ENCODE results near the gene SERPINA3. TPM values are rescaled to one million over a fixed set of nuclear protein-coding genes. Genes with fewer than 3 reads are reported as not detected.

SERPINA3 gene
- total RNA-seq, 1 donor from 2014 or later = 33.9 TPM

DNA sequence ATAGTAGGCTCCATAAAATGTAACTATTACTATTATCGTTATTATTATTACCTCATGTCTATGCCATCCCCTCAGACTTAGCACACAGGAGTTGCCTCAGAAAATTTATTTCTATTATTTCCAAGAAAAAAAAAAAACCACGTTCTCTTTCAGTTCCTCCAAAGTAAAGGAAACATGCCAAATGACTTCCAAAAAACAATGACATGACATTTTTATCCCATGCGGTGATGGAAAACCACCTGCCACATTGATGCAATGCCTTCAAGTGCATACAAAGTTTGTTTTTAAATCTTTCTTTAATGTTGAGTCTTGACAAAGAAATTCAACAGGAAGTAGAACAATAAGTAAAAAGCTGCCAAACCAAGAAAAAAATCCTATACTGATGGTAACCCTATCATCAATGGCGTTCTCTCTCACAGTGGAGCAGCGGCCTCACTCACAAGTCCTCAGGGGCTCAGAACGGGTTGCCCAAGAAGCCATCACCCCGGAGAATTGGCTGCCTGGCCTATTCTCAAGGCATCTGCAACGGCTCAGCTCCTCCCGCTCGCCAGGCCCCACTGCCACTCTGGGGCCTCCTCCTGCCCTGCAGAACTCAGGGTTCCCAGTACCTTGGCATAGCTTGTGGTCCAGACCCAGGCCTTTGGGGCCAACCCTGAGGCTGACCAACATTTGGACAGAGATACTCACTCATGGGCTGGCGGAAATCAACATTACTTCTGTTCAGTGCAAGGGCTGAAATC is 51.9 kb downstream of the SERPINA3 start:
- no peaks in the 10 kb centered on the region for H3K27me3 ChIP-seq (ENCODE audit: control insufficient read depth, insufficient read depth, low read length)
- no peaks in the 10 kb centered on the region for H3K36me3 ChIP-seq (ENCODE audit: control insufficient read depth, insufficient read depth, low read length)
- TF ChIP-seq, protein P1, sequence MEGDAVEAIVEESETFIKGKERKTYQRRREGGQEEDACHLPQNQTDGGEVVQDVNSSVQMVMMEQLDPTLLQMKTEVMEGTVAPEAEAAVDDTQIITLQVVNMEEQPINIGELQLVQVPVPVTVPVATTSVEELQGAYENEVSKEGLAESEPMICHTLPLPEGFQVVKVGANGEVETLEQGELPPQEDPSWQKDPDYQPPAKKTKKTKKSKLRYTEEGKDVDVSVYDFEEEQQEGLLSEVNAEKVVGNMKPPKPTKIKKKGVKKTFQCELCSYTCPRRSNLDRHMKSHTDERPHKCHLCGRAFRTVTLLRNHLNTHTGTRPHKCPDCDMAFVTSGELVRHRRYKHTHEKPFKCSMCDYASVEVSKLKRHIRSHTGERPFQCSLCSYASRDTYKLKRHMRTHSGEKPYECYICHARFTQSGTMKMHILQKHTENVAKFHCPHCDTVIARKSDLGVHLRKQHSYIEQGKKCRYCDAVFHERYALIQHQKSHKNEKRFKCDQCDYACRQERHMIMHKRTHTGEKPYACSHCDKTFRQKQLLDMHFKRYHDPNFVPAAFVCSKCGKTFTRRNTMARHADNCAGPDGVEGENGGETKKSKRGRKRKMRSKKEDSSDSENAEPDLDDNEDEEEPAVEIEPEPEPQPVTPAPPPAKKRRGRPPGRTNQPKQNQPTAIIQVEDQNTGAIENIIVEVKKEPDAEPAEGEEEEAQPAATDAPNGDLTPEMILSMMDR (IDR thresholded peaks at IDR 0.05; ENCODE audit: insufficient read depth, low read length, poor library complexity, severe bottlenecking) = no peak
- H3K4me3 ChIP-seq (ENCODE audit: low read depth, low read length) = no peak overlapping the region
- DNase-seq (ENCODE audit: low read depth) = no peak

DNA sequence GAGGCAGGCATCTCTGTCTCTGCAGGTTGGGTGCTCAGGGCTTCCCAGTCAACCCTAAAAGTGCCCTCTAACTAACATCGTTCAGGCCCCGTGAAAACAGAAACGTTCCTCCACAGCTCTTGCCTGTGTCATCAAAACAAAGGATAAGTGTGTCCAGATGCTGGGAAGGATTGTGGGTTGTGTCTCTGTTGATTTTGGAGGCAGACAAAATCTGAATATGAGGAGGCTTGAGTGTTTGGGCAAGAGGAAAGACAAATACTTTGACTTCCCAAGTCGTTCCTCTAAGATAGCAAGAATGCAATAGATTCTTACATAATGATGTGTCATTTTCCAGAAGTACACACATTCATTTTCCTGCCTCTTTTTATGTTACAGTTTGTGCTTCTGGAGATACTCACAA is 52.9 kb downstream of the SERPINA3 start:
- Histone ChIP-seq H3K4me3 (ENCODE audit: low read depth, low read length) (no peak overlapping the region), H3K27me3 (ENCODE audit: control insufficient read depth, insufficient read depth, low read length) (no peaks in the 10 kb centered on the region), H3K36me3 (ENCODE audit: control insufficient read depth, insufficient read depth, low read length) (no peaks in the 10 kb centered on the region)
- TF ChIP-seq, protein P1 (IDR thresholded peaks at IDR 0.05; ENCODE audit: insufficient read depth, low read length, poor library complexity, severe bottlenecking) = no peak
- no peak for DNase-seq (ENCODE audit: low read depth)

DNA sequence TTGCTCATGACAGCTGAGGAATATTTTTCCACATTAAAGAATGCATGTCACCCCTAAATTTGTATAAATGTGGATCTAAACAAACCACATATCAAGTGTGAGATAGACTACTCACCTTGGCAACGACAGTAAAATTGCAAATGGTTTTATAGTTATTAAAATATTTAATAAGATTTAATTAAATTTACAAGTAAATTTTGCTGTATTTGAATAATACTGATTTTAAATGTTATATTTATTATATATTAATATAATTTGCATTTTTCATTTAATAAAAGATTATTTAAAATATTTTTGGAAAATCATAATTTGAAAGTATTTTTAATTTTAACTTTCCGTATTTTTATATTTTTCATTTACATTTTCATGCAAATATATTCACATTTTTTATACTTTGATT is 53.4 kb downstream of the SERPINA3 start:
- TF ChIP-seq, protein P1 (IDR thresholded peaks at IDR 0.05; ENCODE audit: insufficient read depth, low read length, poor library complexity, severe bottlenecking) = no peak
- DNase-seq (ENCODE audit: low read depth) = no peak
- H3K36me3 ChIP-seq (ENCODE audit: control insufficient read depth, insufficient read depth, low read length) = no peaks in the 10 kb centered on the region

DNA sequence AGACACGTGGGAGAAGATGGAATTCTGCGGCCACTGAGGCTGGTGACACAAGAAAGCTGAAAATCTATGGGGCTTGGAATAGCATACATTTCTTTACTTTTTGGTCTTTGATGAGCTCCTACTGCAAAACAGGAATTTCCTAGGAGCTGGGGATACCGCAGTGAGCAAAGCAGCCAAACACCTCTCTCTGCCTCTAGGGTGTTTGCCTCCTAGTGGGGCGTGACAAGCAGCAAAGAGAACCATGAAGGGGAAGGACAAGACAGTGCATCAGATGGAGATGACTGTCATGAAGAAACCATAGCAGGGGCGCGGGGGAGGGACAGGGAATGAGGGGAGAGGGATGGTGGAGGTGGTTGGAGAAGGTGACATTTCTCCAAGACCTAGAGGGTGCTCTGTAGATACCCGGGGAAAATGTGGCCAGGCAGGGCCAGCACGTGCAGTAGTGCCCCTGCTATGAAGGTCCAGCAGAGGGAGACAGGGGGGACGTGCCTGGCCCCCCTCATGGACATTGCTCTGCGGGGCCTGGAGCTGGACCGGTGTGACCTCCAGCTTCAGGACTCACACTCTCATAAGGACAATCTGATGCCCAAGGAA is 58.6 kb downstream of the SERPINA3 start:
- TF ChIP-seq, protein P1 (IDR thresholded peaks at IDR 0.05; ENCODE audit: insufficient read depth, low read length, poor library complexity, severe bottlenecking) = no peak
- H3K36me3 ChIP-seq (ENCODE audit: control insufficient read depth, insufficient read depth, low read length) = no peaks in the 10 kb centered on the region
- DNase-seq (ENCODE audit: low read depth) = no peak
- H3K27me3 ChIP-seq (ENCODE audit: control insufficient read depth, insufficient read depth, low read length) = no peaks in the 10 kb centered on the region
- H3K4me3 ChIP-seq (ENCODE audit: low read depth, low read length) = no peak overlapping the region

More for the DNA sequence above, 53.4 kb downstream of the SERPINA3 start:
- H3K4me3 ChIP-seq (ENCODE audit: low read depth, low read length) = no peak overlapping the region
- H3K27me3 ChIP-seq (ENCODE audit: control insufficient read depth, insufficient read depth, low read length) = no peaks in the 10 kb centered on the region

DNA sequence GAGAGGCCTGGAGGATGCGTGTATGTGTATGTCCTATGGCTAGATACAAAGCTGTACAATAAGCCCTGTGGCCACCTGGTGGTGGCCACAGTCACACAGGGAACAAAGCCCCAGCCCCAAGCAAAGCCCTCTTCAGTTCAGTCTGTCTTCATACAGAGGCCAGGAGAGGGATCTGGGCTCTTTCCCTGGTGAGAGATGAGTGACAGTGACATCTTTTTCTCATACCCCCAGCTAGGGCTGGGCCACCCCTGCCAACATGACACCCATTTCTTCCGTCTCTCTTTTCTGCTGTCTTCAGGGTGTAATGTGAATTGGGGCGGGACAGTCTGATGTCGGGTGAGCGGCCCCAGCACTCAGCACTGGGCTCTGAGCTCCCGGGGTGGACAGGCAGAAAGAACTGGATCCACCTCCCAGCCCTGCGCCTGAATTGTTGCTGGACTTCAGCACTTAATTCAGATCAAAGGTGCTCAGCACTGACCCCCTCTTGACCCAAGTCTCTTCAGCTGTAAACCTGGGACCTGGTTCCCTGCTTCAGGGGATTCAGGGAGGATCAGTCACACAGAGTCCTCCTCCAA is 59.8 kb downstream of the SERPINA3 start:
- Histone ChIP-seq H3K27me3 (ENCODE audit: control insufficient read depth, insufficient read depth, low read length) (no peaks in the 10 kb centered on the region), H3K4me3 (ENCODE audit: low read depth, low read length) (no peak overlapping the region), H3K36me3 (ENCODE audit: control insufficient read depth, insufficient read depth, low read length) (no peaks in the 10 kb centered on the region)
- no peak for DNase-seq (ENCODE audit: low read depth)
- TF ChIP-seq, protein P1 (IDR thresholded peaks at IDR 0.05; ENCODE audit: insufficient read depth, low read length, poor library complexity, severe bottlenecking) = no peak
